GM23338 (cell line): ENCODE results near the gene EGFR. TPM values are rescaled to one million over a fixed set of nuclear protein-coding genes. Genes with fewer than 3 reads are reported as not detected.

Experiments
- ATAC-seq: fragments of 200-7000 bp; cut with Tn5 transposase; 3 replicates; pipeline ENCODE4 v1.9.1; 2020
- DNase-seq: peaks from one replicate; pipeline ENCODE4 v3.0.0-alpha.2; 2015; ENCODE audit warnings: low spot score
- H2AFZ ChIP-seq: fragments of 200-600 bp; sonication (generic); 2 replicates; pipeline ENCODE4 v1.8.0; 2016; ENCODE audit warnings: antibody characterized with exemption, mild to moderate bottlenecking, moderate library complexity
- H3F3A ChIP-seq: fragments of 200-600 bp; sonication (generic); replicated peaks from 2 replicates; pipeline ENCODE4 v1.8.0; 2017; ENCODE audit warnings: antibody characterized with exemption, mixed run types, low read depth
- H3K27ac ChIP-seq: fragments of 200-600 bp; sonication (generic); 2 replicates; pipeline ENCODE4 v1.6.1; 2016; ENCODE audit warnings: low read depth
- H3K27me3 ChIP-seq: fragments of 200-600 bp; sonication (generic); 2 replicates; pipeline ENCODE4 v1.8.0; 2016; ENCODE audit warnings: mild to moderate bottlenecking, mixed run types, moderate library complexity; ENCODE audit not compliant: insufficient read depth
- H3K36me3 ChIP-seq: fragments of 200-600 bp; sonication (generic); 2 replicates; pipeline ENCODE4 v1.8.0; 2016; ENCODE audit warnings: mild to moderate bottlenecking; ENCODE audit not compliant: insufficient read depth
- H3K4me1 ChIP-seq: fragments of 200-600 bp; sonication (generic); 2 replicates; pipeline ENCODE4 v1.8.0; 2016; ENCODE audit warnings: mild to moderate bottlenecking, moderate library complexity; ENCODE audit not compliant: insufficient read depth
- H3K4me2 ChIP-seq: fragments of 200-600 bp; sonication (generic); 2 replicates; pipeline ENCODE4 v1.7.1; 2017; ENCODE audit warnings: mixed run types
- H3K4me3 ChIP-seq: fragments of 200-600 bp; sonication (generic); 2 replicates; pipeline ENCODE4 v1.6.1; 2016; ENCODE audit warnings: mixed run types
- H3K79me2 ChIP-seq: fragments of 200-600 bp; sonication (generic); replicated peaks from 2 replicates; pipeline ENCODE4 v1.8.0; 2017; ENCODE audit warnings: mild to moderate bottlenecking; ENCODE audit not compliant: insufficient read depth
- H3K9me2 ChIP-seq: fragments of 200-600 bp; sonication (generic); 2 replicates; pipeline ENCODE4 v1.8.0; 2017; ENCODE audit not compliant: insufficient read depth
- H4K20me1 ChIP-seq: fragments of 200-600 bp; sonication (generic); replicated peaks from 2 replicates; pipeline ENCODE4 v1.8.0; 2017; ENCODE audit warnings: mild to moderate bottlenecking; ENCODE audit not compliant: insufficient read depth
- H3K27ac Mint-ChIP-seq: 2 replicates; pipeline ENCODE4 v1.8.0; 2020; ENCODE audit warnings: inconsistent platforms, mild to moderate bottlenecking, moderate library complexity, mixed read lengths
- H3K27me3 Mint-ChIP-seq: 3 replicates; pipeline ENCODE4 v1.8.0; 2022; ENCODE audit warnings: low read depth, mild to moderate bottlenecking, moderate library complexity, mixed read lengths, inconsistent platforms; ENCODE audit not compliant: insufficient read depth, poor library complexity
- H3K36me3 Mint-ChIP-seq: 3 replicates; pipeline ENCODE4 v1.8.0; 2021; ENCODE audit warnings: low read depth, mild to moderate bottlenecking, inconsistent platforms, moderate library complexity, mixed read lengths
- H3K4me1 Mint-ChIP-seq: 3 replicates; pipeline ENCODE4 v1.8.0; 2020; ENCODE audit warnings: mild to moderate bottlenecking, inconsistent platforms, mixed read lengths
- H3K4me3 Mint-ChIP-seq: 3 replicates; pipeline ENCODE4 v1.8.0; 2021; ENCODE audit warnings: moderate library complexity, mild to moderate bottlenecking, inconsistent platforms, mixed read lengths
- H3K9me3 Mint-ChIP-seq: 3 replicates; pipeline ENCODE4 v1.8.0; 2020; ENCODE audit warnings: moderate library complexity, mild to moderate bottlenecking, inconsistent platforms, mixed read lengths
- CTCF ChIP-seq, 2 experiments: fragments of 200-600 bp in 1 of 2; sonication (generic) in 1 of 2; conservative IDR thresholded peaks; 2 replicates each; pipeline versions ENCODE4 v1.5.1 to v1.6.1; 2016 to 2017; ENCODE audit warnings: antibody characterized with exemption in 2 of 2, low read depth in 2 of 2, mild to moderate bottlenecking in 2 of 2, moderate library complexity in 1 of 2
- EZH2 ChIP-seq: fragments of 200-600 bp; sonication (generic); IDR thresholded peaks from one replicate; pipeline ENCODE4 v1.8.0; 2017; ENCODE audit warnings: antibody characterized with exemption, mild to moderate bottlenecking, low read depth; ENCODE audit not compliant: unreplicated experiment
- JUNB ChIP-seq: IDR thresholded peaks from one replicate; pipeline ENCODE4 v1.6.1; 2016; ENCODE audit warnings: antibody characterized with exemption; ENCODE audit not compliant: unreplicated experiment
- NANOG ChIP-seq: IDR thresholded peaks from 2 replicates; pipeline ENCODE4 v1.6.1; 2016; ENCODE audit warnings: antibody characterized with exemption, borderline replicate concordance
- POLR2AphosphoS5 ChIP-seq: IDR thresholded peaks from 2 replicates; pipeline ENCODE4 v1.6.1; 2016; ENCODE audit warnings: antibody characterized with exemption, low read depth
- REST ChIP-seq: IDR thresholded peaks from one replicate; pipeline ENCODE4 v1.6.1; 2018; ENCODE audit warnings: antibody characterized with exemption; ENCODE audit not compliant: unreplicated experiment
- polyA plus RNA-seq: library from polyadenylated mRNA; unstranded; fragments of >200 nt; fragmentation: Nextera tagmentation; extraction: Ambion mirVana; gene quantifications from 2 replicates; pipeline ENCODE4 v1.2.1, GENCODE V29; 2016
- total RNA-seq: library from RNA; depleted of rRNA; stranded (reverse); fragments of >200 nt; shearing (Covaris generic); gene quantifications from 2 replicates; pipeline ENCODE4 v1.2.3, GENCODE V29; 2014
- TF ChIP-seq, protein P1 (sequence below): fragments of 250-450 bp; sonication (Bioruptor Pico); IDR thresholded peaks from 2 replicates; pipeline ENCODE4 v1.5.0; 2020; ENCODE audit warnings: mild to moderate bottlenecking, moderate library complexity

The EGFR gene
- total and polyA plus RNA-seq, 2 experiments from 2014 or later: 1.5 to 4.5 TPM

GRCh38 chr7:55239406-55239805, 220.6 kb downstream of the EGFR start:
- no peak for TF ChIP-seq POLR2AphosphoS5
- no peak for TF ChIP-seq NANOG
- TF ChIP-seq, protein P1, sequence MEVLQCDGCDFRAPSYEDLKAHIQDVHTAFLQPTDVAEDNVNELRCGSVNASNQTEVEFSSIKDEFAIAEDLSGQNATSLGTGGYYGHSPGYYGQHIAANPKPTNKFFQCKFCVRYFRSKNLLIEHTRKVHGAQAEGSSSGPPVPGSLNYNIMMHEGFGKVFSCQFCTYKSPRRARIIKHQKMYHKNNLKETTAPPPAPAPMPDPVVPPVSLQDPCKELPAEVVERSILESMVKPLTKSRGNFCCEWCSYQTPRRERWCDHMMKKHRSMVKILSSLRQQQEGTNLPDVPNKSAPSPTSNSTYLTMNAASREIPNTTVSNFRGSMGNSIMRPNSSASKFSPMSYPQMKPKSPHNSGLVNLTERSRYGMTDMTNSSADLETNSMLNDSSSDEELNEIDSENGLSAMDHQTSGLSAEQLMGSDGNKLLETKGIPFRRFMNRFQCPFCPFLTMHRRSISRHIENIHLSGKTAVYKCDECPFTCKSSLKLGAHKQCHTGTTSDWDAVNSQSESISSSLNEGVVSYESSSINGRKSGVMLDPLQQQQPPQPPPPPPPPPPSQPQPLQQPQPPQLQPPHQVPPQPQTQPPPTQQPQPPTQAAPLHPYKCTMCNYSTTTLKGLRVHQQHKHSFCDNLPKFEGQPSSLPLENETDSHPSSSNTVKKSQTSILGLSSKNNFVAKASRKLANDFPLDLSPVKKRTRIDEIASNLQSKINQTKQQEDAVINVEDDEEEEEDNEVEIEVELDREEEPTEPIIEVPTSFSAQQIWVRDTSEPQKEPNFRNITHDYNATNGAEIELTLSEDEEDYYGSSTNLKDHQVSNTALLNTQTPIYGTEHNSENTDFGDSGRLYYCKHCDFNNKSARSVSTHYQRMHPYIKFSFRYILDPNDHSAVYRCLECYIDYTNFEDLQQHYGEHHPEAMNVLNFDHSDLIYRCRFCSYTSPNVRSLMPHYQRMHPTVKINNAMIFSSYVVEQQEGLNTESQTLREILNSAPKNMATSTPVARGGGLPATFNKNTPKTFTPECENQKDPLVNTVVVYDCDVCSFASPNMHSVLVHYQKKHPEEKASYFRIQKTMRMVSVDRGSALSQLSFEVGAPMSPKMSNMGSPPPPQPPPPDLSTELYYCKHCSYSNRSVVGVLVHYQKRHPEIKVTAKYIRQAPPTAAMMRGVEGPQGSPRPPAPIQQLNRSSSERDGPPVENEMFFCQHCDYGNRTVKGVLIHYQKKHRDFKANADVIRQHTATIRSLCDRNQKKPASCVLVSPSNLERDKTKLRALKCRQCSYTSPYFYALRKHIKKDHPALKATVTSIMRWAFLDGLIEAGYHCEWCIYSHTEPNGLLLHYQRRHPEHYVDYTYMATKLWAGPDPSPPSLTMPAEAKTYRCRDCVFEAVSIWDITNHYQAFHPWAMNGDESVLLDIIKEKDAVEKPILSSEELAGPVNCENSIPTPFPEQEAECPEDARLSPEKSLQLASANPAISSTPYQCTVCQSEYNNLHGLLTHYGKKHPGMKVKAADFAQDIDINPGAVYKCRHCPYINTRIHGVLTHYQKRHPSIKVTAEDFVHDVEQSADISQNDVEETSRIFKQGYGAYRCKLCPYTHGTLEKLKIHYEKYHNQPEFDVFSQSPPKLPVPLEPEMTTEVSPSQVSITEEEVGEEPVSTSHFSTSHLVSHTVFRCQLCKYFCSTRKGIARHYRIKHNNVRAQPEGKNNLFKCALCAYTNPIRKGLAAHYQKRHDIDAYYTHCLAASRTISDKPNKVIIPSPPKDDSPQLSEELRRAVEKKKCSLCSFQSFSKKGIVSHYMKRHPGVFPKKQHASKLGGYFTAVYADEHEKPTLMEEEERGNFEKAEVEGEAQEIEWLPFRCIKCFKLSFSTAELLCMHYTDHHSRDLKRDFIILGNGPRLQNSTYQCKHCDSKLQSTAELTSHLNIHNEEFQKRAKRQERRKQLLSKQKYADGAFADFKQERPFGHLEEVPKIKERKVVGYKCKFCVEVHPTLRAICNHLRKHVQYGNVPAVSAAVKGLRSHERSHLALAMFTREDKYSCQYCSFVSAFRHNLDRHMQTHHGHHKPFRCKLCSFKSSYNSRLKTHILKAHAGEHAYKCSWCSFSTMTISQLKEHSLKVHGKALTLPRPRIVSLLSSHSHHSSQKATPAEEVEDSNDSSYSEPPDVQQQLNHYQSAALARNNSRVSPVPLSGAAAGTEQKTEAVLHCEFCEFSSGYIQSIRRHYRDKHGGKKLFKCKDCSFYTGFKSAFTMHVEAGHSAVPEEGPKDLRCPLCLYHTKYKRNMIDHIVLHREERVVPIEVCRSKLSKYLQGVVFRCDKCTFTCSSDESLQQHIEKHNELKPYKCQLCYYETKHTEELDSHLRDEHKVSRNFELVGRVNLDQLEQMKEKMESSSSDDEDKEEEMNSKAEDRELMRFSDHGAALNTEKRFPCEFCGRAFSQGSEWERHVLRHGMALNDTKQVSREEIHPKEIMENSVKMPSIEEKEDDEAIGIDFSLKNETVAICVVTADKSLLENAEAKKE (CRISPR knock-in tag): no peak
- TF ChIP-seq JUNB: no peak
- H3K4me2 ChIP-seq: no peak overlapping the region
- DNase-seq (no peak), ATAC-seq (no peak)
- Mint-ChIP-seq H3K4me3 (no peak overlapping the region), H3K27ac (no peak overlapping the region), H3K36me3 (no peaks in the 10 kb centered on the region), H3K27me3 (peaks cover 3% of the 10 kb centered on the region), H3K9me3 (no peaks in the 10 kb centered on the region), H3K4me1 (peaks cover 19% of the 10 kb centered on the region)
- H3K9me2 ChIP-seq: no peaks in the 10 kb centered on the region
- no peaks in the 10 kb centered on the region for H3F3A ChIP-seq
- H3K27me3 ChIP-seq: no peaks in the 10 kb centered on the region
- H3K4me3 ChIP-seq: no peak overlapping the region
- H3K79me2 ChIP-seq: no peaks in the 10 kb centered on the region
- H3K36me3 ChIP-seq: no peaks in the 10 kb centered on the region
- no peak overlapping the region for H3K27ac ChIP-seq
- H2AFZ ChIP-seq: no peak overlapping the region
- no peaks in the 10 kb centered on the region for H4K20me1 ChIP-seq
- H3K4me1 ChIP-seq: peaks cover 5% of the 10 kb centered on the region; the same call in 1 of the 2 replicates

DNA sequence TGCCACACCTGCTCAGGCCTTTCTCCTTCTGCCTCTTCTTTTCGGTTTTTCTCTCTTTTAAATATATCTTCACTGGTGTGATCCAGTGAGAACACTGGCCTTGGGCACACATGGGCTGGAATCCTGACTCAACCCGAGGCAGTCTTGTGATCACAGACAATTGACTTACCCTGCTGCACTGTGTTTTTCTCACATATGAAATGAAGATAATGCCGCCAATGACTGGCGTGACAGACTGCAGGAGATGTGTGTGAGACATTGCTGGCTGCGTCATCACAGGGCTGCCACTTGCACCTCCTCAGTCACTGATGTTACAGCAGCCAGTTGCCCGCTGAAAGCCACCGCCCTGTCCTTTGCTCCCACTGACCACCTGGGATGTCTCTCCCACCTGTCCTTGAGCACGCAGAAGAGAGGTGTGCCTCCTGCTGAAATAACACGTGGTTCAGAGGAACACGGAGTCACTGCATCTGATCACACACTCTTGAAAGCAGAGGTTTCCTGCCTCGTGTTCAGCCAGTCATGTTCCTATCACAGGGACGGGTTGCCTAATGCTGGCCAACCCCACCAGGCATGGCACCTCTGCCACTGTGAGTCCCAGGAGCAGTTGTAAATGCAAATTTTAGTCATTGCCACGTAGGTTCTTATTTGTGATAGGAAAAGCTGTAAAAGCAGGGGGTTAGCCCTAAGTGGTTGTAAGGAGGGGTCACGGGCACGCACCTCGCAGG, 221.8 kb downstream of the EGFR start:
- no peak for ATAC-seq

More for the DNA sequence above, 221.8 kb downstream of the EGFR start:
- no peaks in the 10 kb centered on the region for H3F3A ChIP-seq
- H3K4me1 ChIP-seq: peaks cover 5% of the 10 kb centered on the region; the same call in 1 of the 2 replicates
- Mint-ChIP-seq H3K4me3 (no peak overlapping the region), H3K4me1 (peaks cover 19% of the 10 kb centered on the region), H3K36me3 (no peaks in the 10 kb centered on the region), H3K27me3 (peaks cover 4% of the 10 kb centered on the region), H3K27ac (no peak overlapping the region), H3K9me3 (no peaks in the 10 kb centered on the region)
- no peak overlapping the region for H2AFZ ChIP-seq
- no peaks in the 10 kb centered on the region for H3K27me3 ChIP-seq
- no peaks in the 10 kb centered on the region for H3K9me2 ChIP-seq
- no peak overlapping the region for H3K27ac ChIP-seq
- no peak overlapping the region for H3K4me2 ChIP-seq
- no peak for DNase-seq
- H3K36me3 ChIP-seq: no peaks in the 10 kb centered on the region
- H4K20me1 ChIP-seq: no peaks in the 10 kb centered on the region
- no peak overlapping the region for H3K4me3 ChIP-seq
- H3K79me2 ChIP-seq: no peaks in the 10 kb centered on the region
- TF ChIP-seq REST (no peak), EZH2 (no peak), JUNB (no peak), CTCF (conservative IDR thresholded peaks at IDR 0.05; ENCODE audit: low read depth in 2 of 2) (no peak)
